ENCODE measurements around the gene FLCN.

Gene FLCN

DNA sequence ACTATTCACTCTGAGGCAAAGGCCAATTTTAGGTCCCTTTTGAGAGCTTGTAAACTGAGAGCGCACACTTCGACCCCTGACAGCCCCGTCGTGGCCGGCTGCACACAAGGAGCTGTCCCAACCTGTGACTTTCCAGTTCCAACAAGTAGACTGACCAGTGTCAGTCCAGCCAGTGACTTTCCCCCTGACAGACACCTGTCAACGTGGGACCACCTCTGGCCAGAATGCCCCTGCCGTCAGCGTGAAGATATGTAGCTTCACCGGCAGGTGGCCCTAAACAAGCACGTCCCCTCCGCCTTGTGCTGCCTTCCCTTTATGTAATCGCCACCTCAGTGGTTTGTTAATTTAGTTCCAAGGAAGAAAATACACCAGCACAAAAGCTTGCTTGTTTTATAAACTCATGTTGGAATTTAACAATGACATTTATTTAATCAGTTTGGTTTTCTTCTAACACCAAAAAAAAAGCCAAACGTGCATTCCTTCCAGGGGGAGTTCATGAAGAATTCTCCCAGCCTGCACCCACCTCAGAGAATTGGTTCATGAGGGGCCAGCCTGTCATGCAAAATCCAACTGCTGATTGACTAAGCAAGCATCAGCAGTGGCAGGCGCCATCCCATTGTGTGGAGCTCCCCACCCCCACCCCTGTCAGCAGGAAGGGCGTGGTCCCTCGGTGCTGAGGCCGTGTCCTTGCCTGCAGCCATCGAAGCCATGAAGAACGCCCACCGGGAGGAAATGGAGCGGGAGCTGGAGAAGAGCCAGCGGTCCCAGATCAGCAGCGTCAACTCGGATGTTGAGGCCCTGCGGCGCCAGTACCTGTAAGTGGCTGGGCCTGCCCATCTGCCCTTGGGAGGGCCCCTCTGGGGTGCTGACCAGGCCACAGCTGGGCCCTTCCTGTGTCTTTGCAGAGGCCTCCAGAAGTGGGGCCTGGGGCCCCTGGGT is 64.7 kb downstream of the FLCN start:
- H3K4me1 ChIP-seq (ENCODE audit: insufficient read depth, low read length, severe bottlenecking): peaks cover 16% of the 10 kb centered on the region
- H3K4me2 ChIP-seq (ENCODE audit: low read length): no peak overlapping the region
- H3K9me3 ChIP-seq (ENCODE audit: low read length): no peaks in the 10 kb centered on the region
- no peaks in the 10 kb centered on the region for H3F3A ChIP-seq (ENCODE audit: insufficient read depth, low read length)
- no peak overlapping the region for H2AFZ ChIP-seq (ENCODE audit: low read length)
- peaks cover 54% of the 10 kb centered on the region; the same call in 1 of the 2 replicates for H3K36me3 ChIP-seq (ENCODE audit: insufficient read depth, low read length)
- no peaks in the 10 kb centered on the region for H4K20me1 ChIP-seq (ENCODE audit: insufficient read depth, low read length)
- no peaks in the 10 kb centered on the region for H3K79me2 ChIP-seq (ENCODE audit: insufficient read depth, low read length)
- no peak overlapping the region for H3K9ac ChIP-seq (ENCODE audit: low read length)
- no peaks in the 10 kb centered on the region for H3K27me3 ChIP-seq (ENCODE audit: insufficient read depth, low read length)
- H3K27ac ChIP-seq (ENCODE audit: low read depth, low read length, poor library complexity, severe bottlenecking): no peak overlapping the region
- TF ChIP-seq EZH2 (IDR thresholded peaks at IDR 0.05; ENCODE audit: borderline replicate concordance, low read length): no peak
- TF ChIP-seq, protein P1, sequence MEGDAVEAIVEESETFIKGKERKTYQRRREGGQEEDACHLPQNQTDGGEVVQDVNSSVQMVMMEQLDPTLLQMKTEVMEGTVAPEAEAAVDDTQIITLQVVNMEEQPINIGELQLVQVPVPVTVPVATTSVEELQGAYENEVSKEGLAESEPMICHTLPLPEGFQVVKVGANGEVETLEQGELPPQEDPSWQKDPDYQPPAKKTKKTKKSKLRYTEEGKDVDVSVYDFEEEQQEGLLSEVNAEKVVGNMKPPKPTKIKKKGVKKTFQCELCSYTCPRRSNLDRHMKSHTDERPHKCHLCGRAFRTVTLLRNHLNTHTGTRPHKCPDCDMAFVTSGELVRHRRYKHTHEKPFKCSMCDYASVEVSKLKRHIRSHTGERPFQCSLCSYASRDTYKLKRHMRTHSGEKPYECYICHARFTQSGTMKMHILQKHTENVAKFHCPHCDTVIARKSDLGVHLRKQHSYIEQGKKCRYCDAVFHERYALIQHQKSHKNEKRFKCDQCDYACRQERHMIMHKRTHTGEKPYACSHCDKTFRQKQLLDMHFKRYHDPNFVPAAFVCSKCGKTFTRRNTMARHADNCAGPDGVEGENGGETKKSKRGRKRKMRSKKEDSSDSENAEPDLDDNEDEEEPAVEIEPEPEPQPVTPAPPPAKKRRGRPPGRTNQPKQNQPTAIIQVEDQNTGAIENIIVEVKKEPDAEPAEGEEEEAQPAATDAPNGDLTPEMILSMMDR (IDR thresholded peaks at IDR 0.05; ENCODE audit: low read length): peak; percentile 41; the same call in 1 of the 2 replicates
- H3K9me2 ChIP-seq (ENCODE audit: low read depth, low read length): no peaks in the 10 kb centered on the region
- H3K4me3 ChIP-seq (ENCODE audit: low read depth, low read length, poor library complexity, severe bottlenecking): no peak overlapping the region

DNA sequence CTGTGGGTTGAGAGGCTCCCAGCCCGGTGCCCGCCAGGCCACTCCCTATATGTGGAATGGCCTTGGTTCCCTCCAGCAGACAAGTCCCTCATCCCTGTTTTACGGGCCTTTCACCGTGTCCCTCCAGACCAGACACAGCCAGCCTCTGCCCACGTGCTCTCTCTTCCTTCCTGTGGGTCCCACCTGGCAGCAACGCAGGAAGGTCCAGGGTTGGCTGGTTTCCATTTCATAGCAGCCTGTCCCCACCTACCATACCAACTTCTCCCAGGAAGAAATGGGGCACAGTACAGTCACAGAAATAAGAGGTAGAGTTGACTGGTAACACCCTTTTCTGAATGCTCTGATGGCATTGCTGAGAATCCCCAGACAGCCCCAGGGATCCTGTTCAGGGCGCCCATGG is 65.8 kb downstream of the FLCN start:
- Histone ChIP-seq H3K4me2 (ENCODE audit: low read length) (no peak overlapping the region), H3K9me2 (ENCODE audit: low read depth, low read length) (no peaks in the 10 kb centered on the region), H3F3A (ENCODE audit: insufficient read depth, low read length) (no peaks in the 10 kb centered on the region), H3K36me3 (ENCODE audit: insufficient read depth, low read length) (peaks cover 44% of the 10 kb centered on the region; the same call in 1 of the 2 replicates), H3K27ac (ENCODE audit: low read depth, low read length, poor library complexity, severe bottlenecking) (no peak overlapping the region), H2AFZ (ENCODE audit: low read length) (no peak overlapping the region), H3K9ac (ENCODE audit: low read length) (no peak overlapping the region), H3K79me2 (ENCODE audit: insufficient read depth, low read length) (no peaks in the 10 kb centered on the region), H3K4me3 (ENCODE audit: low read depth, low read length, poor library complexity, severe bottlenecking) (no peak overlapping the region), H3K9me3 (ENCODE audit: low read length) (no peaks in the 10 kb centered on the region), H3K4me1 (ENCODE audit: insufficient read depth, low read length, severe bottlenecking) (peaks cover 15% of the 10 kb centered on the region), H4K20me1 (ENCODE audit: insufficient read depth, low read length) (no peaks in the 10 kb centered on the region), H3K27me3 (ENCODE audit: insufficient read depth, low read length) (no peaks in the 10 kb centered on the region)
- TF ChIP-seq, protein P1 (IDR thresholded peaks at IDR 0.05; ENCODE audit: low read length): no peak
- no peak for TF ChIP-seq EZH2 (IDR thresholded peaks at IDR 0.05; ENCODE audit: borderline replicate concordance, low read length)

DNA sequence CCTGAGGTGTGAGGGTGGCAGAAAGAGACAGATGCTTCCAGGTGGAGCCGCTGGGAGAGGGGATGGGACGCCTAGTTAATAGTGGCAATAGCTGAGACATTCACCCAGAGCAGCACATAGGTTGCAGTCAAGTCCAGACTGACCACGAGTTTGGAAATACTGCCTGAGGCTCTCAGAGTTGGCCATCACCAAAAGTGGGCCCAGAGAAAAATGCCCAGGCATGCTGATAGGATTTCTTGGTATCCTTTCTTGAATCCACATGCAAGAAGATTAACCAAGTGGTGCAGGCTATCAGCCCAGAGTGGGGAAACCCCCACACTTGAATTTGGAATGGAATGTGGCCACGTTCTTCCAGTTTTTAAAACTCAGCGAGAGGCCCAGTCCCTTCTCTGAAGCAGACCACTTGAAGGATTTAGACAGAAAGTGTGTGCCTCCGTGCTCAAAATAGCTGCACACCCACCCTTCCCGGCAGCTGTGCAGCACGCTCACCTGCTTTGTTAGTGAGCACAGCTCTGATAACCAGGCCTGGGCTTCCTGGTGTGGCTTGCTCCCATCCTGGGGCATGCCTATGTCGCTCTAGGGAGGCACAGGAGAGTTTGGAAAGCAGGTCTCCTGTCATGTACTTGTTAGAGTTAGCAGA is 66.5 kb downstream of the FLCN start:
- H3K36me3 ChIP-seq (ENCODE audit: insufficient read depth, low read length): peaks cover 46% of the 10 kb centered on the region; the same call in 1 of the 2 replicates
- H3K9me3 ChIP-seq (ENCODE audit: low read length): no peaks in the 10 kb centered on the region
- H2AFZ ChIP-seq (ENCODE audit: low read length): no peak overlapping the region
- H3K27me3 ChIP-seq (ENCODE audit: insufficient read depth, low read length): no peaks in the 10 kb centered on the region
- H3K4me1 ChIP-seq (ENCODE audit: insufficient read depth, low read length, severe bottlenecking): peaks cover 8% of the 10 kb centered on the region
- TF ChIP-seq EZH2 (IDR thresholded peaks at IDR 0.05; ENCODE audit: borderline replicate concordance, low read length): no peak
- TF ChIP-seq, protein P1 (IDR thresholded peaks at IDR 0.05; ENCODE audit: low read length): no peak
- H3K9ac ChIP-seq (ENCODE audit: low read length): no peak overlapping the region
- no peak overlapping the region for H3K27ac ChIP-seq (ENCODE audit: low read depth, low read length, poor library complexity, severe bottlenecking)
- H3F3A ChIP-seq (ENCODE audit: insufficient read depth, low read length): no peaks in the 10 kb centered on the region
- H3K9me2 ChIP-seq (ENCODE audit: low read depth, low read length): no peaks in the 10 kb centered on the region
- no peak overlapping the region for H3K4me2 ChIP-seq (ENCODE audit: low read length)
- no peak overlapping the region for H3K4me3 ChIP-seq (ENCODE audit: low read depth, low read length, poor library complexity, severe bottlenecking)
- H4K20me1 ChIP-seq (ENCODE audit: insufficient read depth, low read length): no peaks in the 10 kb centered on the region
- no peaks in the 10 kb centered on the region for H3K79me2 ChIP-seq (ENCODE audit: insufficient read depth, low read length)

All from OCI-LY1 (cell line).